Nephron progenitor cell (in vitro differentiated cells): ENCODE measurements around the gene DAB2IP.
A peak's percentile ranks its signal among the peaks of the same experiment; 100 is the strongest.

Source experiments
- DNase-seq: peaks from one replicate; pipeline ENCODE4 v3.0.0; 2021
- H3K27ac Mint-ChIP-seq: 2 replicates; pipeline ENCODE4 v1.8.0; 2021; ENCODE audit warnings: mild to moderate bottlenecking, moderate library complexity, mixed read lengths
- H3K27me3 Mint-ChIP-seq: 2 replicates; pipeline ENCODE4 v1.8.0; 2021; ENCODE audit warnings: mild to moderate bottlenecking, low read depth, mixed read lengths; ENCODE audit not compliant: poor library complexity
- H3K36me3 Mint-ChIP-seq: 2 replicates; pipeline ENCODE4 v1.8.0; 2021; ENCODE audit warnings: low read depth, mixed read lengths
- H3K4me1 Mint-ChIP-seq: 2 replicates; pipeline ENCODE4 v1.8.0; 2021; ENCODE audit warnings: mixed read lengths
- H3K4me3 Mint-ChIP-seq: 2 replicates; pipeline ENCODE4 v1.8.0; 2021; ENCODE audit warnings: mild to moderate bottlenecking, moderate library complexity, mixed read lengths
- H3K9me3 Mint-ChIP-seq: 2 replicates; pipeline ENCODE4 v1.8.0; 2021; ENCODE audit warnings: mild to moderate bottlenecking, moderate library complexity, mixed read lengths
- CTCF ChIP-seq: fragments of 200-600 bp; sonication (generic); IDR thresholded peaks from 2 replicates; pipeline ENCODE4 v1.5.0; 2021; ENCODE audit warnings: antibody characterized with exemption

Gene DAB2IP

GRCh38 chr9:121731090-121731489, 79.7 kb downstream of the DAB2IP start:
- no peaks in the 10 kb centered on the region for H3K9me3 Mint-ChIP-seq
- TF ChIP-seq CTCF = no peak
- no peak for DNase-seq
- peaks cover 19% of the 10 kb centered on the region for H3K27me3 Mint-ChIP-seq
- no peaks in the 10 kb centered on the region for H3K36me3 Mint-ChIP-seq
- H3K27ac Mint-ChIP-seq = no peak overlapping the region
- H3K4me1 Mint-ChIP-seq = peaks cover 59% of the 10 kb centered on the region
- H3K4me3 Mint-ChIP-seq = no peak overlapping the region

GRCh38 chr9:121731919-121732318, 80.5 kb downstream of the DAB2IP start:
- TF ChIP-seq CTCF = no peak
- no peak overlapping the region for H3K27ac Mint-ChIP-seq
- H3K36me3 Mint-ChIP-seq = no peaks in the 10 kb centered on the region
- DNase-seq = no peak
- peaks cover 65% of the 10 kb centered on the region for H3K4me1 Mint-ChIP-seq
- no peak overlapping the region for H3K4me3 Mint-ChIP-seq
- no peaks in the 10 kb centered on the region for H3K9me3 Mint-ChIP-seq
- H3K27me3 Mint-ChIP-seq = peaks cover 19% of the 10 kb centered on the region

- no peak for TF ChIP-seq CTCF
- Mint-ChIP-seq H3K27ac (no peak overlapping the region), H3K27me3 (peaks cover 19% of the 10 kb centered on the region), H3K36me3 (no peaks in the 10 kb centered on the region), H3K4me3 (no peak overlapping the region), H3K4me1 (peaks cover 66% of the 10 kb centered on the region), H3K9me3 (no peaks in the 10 kb centered on the region)
- no peak for DNase-seq
Observed at GRCh38 chr9:121732389-121732788, 81.0 kb downstream of the DAB2IP start.

- no peak for TF ChIP-seq CTCF
- H3K27me3 Mint-ChIP-seq = peaks cover 19% of the 10 kb centered on the region
- no peak overlapping the region for H3K4me3 Mint-ChIP-seq
- no peak for DNase-seq
- H3K36me3 Mint-ChIP-seq = no peaks in the 10 kb centered on the region
- H3K9me3 Mint-ChIP-seq = no peaks in the 10 kb centered on the region
- no peak overlapping the region for H3K27ac Mint-ChIP-seq
- H3K4me1 Mint-ChIP-seq = peaks cover 66% of the 10 kb centered on the region
Observed at GRCh38 chr9:121732886-121733285, 81.5 kb downstream of the DAB2IP start.

GRCh38 chr9:121734465-121734864, 83.0 kb downstream of the DAB2IP start:
- peaks cover 80% of the 10 kb centered on the region for H3K4me1 Mint-ChIP-seq
- no peaks in the 10 kb centered on the region for H3K9me3 Mint-ChIP-seq
- no peaks in the 10 kb centered on the region for H3K36me3 Mint-ChIP-seq
- H3K27ac Mint-ChIP-seq = no peak overlapping the region
- H3K4me3 Mint-ChIP-seq = no peak overlapping the region
- TF ChIP-seq CTCF = no peak
- peaks cover 19% of the 10 kb centered on the region for H3K27me3 Mint-ChIP-seq
- DNase-seq = no peak

GRCh38 chr9:121735065-121735792, 83.8 kb downstream of the DAB2IP start:
- Mint-ChIP-seq H3K27ac (no peak overlapping the region), H3K4me3 (peak overlapping the region; percentile 81), H3K27me3 (peaks cover 18% of the 10 kb centered on the region), H3K36me3 (no peaks in the 10 kb centered on the region), H3K4me1 (peaks cover 83% of the 10 kb centered on the region), H3K9me3 (no peaks in the 10 kb centered on the region)
- peak; percentile 40 for DNase-seq
- peak; percentile 29 for TF ChIP-seq CTCF
